H1 (cell line): Measurements from ENCODE around the gene KCNAB3. TPM values are rescaled to one million over a fixed set of nuclear protein-coding genes. Genes with fewer than 3 reads are reported as not detected.
A peak's percentile ranks its signal among the peaks of the same experiment; 100 is the strongest.

Experiments used
- CTCF ChIA-PET: fragments of 300-600 bp; sonication (Branson Sonifier 250); formaldehyde crosslinking; loops from one replicate; lab custom pipeline; 2021; ENCODE audit not compliant: partially characterized antibody; lab: Charles Lee
- POLR2A ChIA-PET: fragments of 300-600 bp; sonication (Branson Sonifier 250); formaldehyde crosslinking; loops from one replicate; lab custom pipeline; 2021; ENCODE audit warnings: inconsistent platforms; ENCODE audit not compliant: partially characterized antibody; lab: Charles Lee
- DNase-seq, 2 experiments: peaks; one replicate each; pipeline versions ENCODE4 v3.0.0 to v3.0.0-alpha.2; 2010 to 2022; ENCODE audit warnings: low spot score in 2 of 2, low read depth in 1 of 2, mixed read lengths in 1 of 2
- FAIRE-seq: peaks from 2 replicates; lab custom pipeline; 2011; peaks lifted over from hg19 to GRCh38; lab: Jason Lieb, UNC
- H2AFZ ChIP-seq: 2 replicates; pipeline ENCODE4 v1.8.1; 2012; ENCODE audit warnings: low read length, inconsistent platforms
- H2AK5ac ChIP-seq: 2 replicates; pipeline ENCODE4 v1.6.1; 2013; ENCODE audit warnings: low read depth, low read length
- H2BK120ac ChIP-seq: replicated peaks from 2 replicates; pipeline ENCODE3; 2013; ENCODE audit warnings: low read depth, low read length, inconsistent platforms
- H2BK12ac ChIP-seq: 2 replicates; pipeline ENCODE4 v1.6.1; 2013; ENCODE audit warnings: low read depth, low read length
- H2BK15ac ChIP-seq: 2 replicates; pipeline ENCODE4 v1.6.1; 2013; ENCODE audit warnings: low read length
- H2BK20ac ChIP-seq: 2 replicates; pipeline ENCODE4 v1.6.1; 2013; ENCODE audit warnings: low read length
- H2BK5ac ChIP-seq: 2 replicates; pipeline ENCODE4 v1.6.1; 2013; ENCODE audit warnings: low read depth, low read length
- H3K14ac ChIP-seq: 2 replicates; pipeline ENCODE4 v1.6.1; 2013; ENCODE audit warnings: inconsistent platforms; ENCODE audit not compliant: insufficient read length
- H3K18ac ChIP-seq: 2 replicates; pipeline ENCODE4 v1.6.1; 2013; ENCODE audit warnings: low read length; ENCODE audit errors: extremely low read depth
- H3K23ac ChIP-seq: 2 replicates; pipeline ENCODE4 v1.6.1; 2013; ENCODE audit warnings: inconsistent platforms; ENCODE audit not compliant: insufficient read length
- H3K23me2 ChIP-seq: 2 replicates; pipeline ENCODE4 v1.6.1; 2013; ENCODE audit warnings: low read depth, low read length
- H3K27ac ChIP-seq: 2 replicates; pipeline ENCODE4 v1.6.1; 2011; ENCODE audit warnings: low read depth, low read length, inconsistent platforms
- H3K27me3 ChIP-seq, 4 experiments: replicated peaks in 1 of 4; 1 replicate in 1 of 4; 2 replicates in 3 of 4; pipeline versions ENCODE4 v1.6.1 to v1.8.1; 2011 to 2013; ENCODE audit warnings: low read length in 3 of 4, mild to moderate bottlenecking in 3 of 4, inconsistent platforms in 2 of 4, mixed read lengths in 2 of 4, moderate library complexity in 1 of 4; ENCODE audit not compliant: control insufficient read depth in 3 of 4, insufficient read depth in 3 of 4; ENCODE audit errors: extremely low read depth in 1 of 4
- H3K36me3 ChIP-seq, 4 experiments: 2 replicates each; pipeline versions ENCODE4 v1.6.1 to v1.8.1; 2011 to 2013; ENCODE audit warnings: mild to moderate bottlenecking in 4 of 4, low read length in 3 of 4, moderate library complexity in 2 of 4, control low read depth in 1 of 4, inconsistent platforms in 1 of 4; ENCODE audit not compliant: insufficient read depth in 4 of 4, control insufficient read depth in 2 of 4
- H3K4ac ChIP-seq: replicated peaks from 2 replicates; pipeline ENCODE3; 2013; ENCODE audit warnings: low read length, low read depth, mixed read lengths, inconsistent platforms; ENCODE audit not compliant: insufficient read length
- H3K4me1 ChIP-seq, 4 experiments: replicated peaks in 1 of 4; 1 replicate in 1 of 4; 2 replicates in 3 of 4; pipeline versions ENCODE4 v1.6.1 to v1.8.1; 2011 to 2013; ENCODE audit warnings: low read length in 3 of 4, inconsistent platforms in 2 of 4, mixed read lengths in 1 of 4; ENCODE audit not compliant: insufficient read depth in 4 of 4, control insufficient read depth in 3 of 4
- H3K4me2 ChIP-seq, 2 experiments: 2 replicates each; pipeline versions ENCODE4 v1.6.1 to v1.8.1; 2011 to 2013; ENCODE audit warnings: low read depth in 2 of 2, low read length in 2 of 2, control low read depth in 1 of 2, inconsistent platforms in 1 of 2, mild to moderate bottlenecking in 1 of 2; ENCODE audit not compliant: insufficient read depth in 1 of 2
- H3K4me3 ChIP-seq, 4 experiments: fragments of 200-600, 300-600 bp in 1 of 4; sonication (generic), shearing (Covaris generic), sonication (Bioruptor Twin) in 1 of 4; 2 replicates each; pipeline versions ENCODE4 v1.5.1 to v1.8.1; 2011 to 2016; ENCODE audit warnings: low read length in 4 of 4, low read depth in 3 of 4, control low read depth in 2 of 4, inconsistent platforms in 2 of 4, mild to moderate bottlenecking in 2 of 4, mixed read lengths in 1 of 4, moderate library complexity in 1 of 4; ENCODE audit not compliant: insufficient read depth in 2 of 4; ENCODE audit errors: extremely low read depth in 1 of 4
- H3K56ac ChIP-seq: replicated peaks from 2 replicates; pipeline ENCODE3; 2013; ENCODE audit warnings: low read depth, mild to moderate bottlenecking, mixed read lengths, low read length, inconsistent platforms; ENCODE audit not compliant: insufficient read length
- H3K79me1 ChIP-seq: 2 replicates; pipeline ENCODE4 v1.6.1; 2013; ENCODE audit warnings: low read depth, low read length, control low read depth
- H3K79me2 ChIP-seq, 2 experiments: 2 replicates each; pipeline versions ENCODE4 v1.6.1 to v1.8.1; 2012 to 2013; ENCODE audit warnings: low read length in 2 of 2, mild to moderate bottlenecking in 2 of 2, inconsistent platforms in 1 of 2; ENCODE audit not compliant: insufficient read depth in 2 of 2, control insufficient read depth in 1 of 2
- H3K9ac ChIP-seq, 4 experiments: replicated peaks in 1 of 4; 1 replicate in 1 of 4; 2 replicates in 3 of 4; pipeline versions ENCODE4 v1.6.1 to v1.8.1; 2011 to 2013; ENCODE audit warnings: low read depth in 3 of 4, low read length in 3 of 4, control low read depth in 2 of 4, mild to moderate bottlenecking in 2 of 4, moderate library complexity in 2 of 4, inconsistent platforms in 1 of 4; ENCODE audit errors: extremely low read depth in 1 of 4
- H3K9me3 ChIP-seq, 2 experiments: 2 replicates each; pipeline versions ENCODE4 v1.6.1 to v1.8.1; 2012 to 2013; ENCODE audit warnings: mild to moderate bottlenecking in 2 of 2, moderate library complexity in 2 of 2, control low read depth in 1 of 2, inconsistent platforms in 1 of 2, low read depth in 1 of 2, low read length in 1 of 2, mixed read lengths in 1 of 2; ENCODE audit not compliant: insufficient read depth in 2 of 2
- H4K20me1 ChIP-seq, 2 experiments: replicated peaks in 1 of 2; 2 replicates each; pipeline versions ENCODE3 to v1.8.1; 2011 to 2013; ENCODE audit warnings: inconsistent platforms in 2 of 2, low read length in 2 of 2, mild to moderate bottlenecking in 1 of 2; ENCODE audit not compliant: insufficient read depth in 2 of 2, control insufficient read depth in 1 of 2
- H4K5ac ChIP-seq: 2 replicates; pipeline ENCODE4 v1.6.1; 2013; ENCODE audit warnings: low read length, low read depth, mixed read lengths, inconsistent platforms; ENCODE audit not compliant: insufficient read length
- H4K8ac ChIP-seq: 2 replicates; pipeline ENCODE4 v1.8.0; 2013; ENCODE audit warnings: mild to moderate bottlenecking, moderate library complexity, low read length, inconsistent platforms; ENCODE audit not compliant: insufficient read depth; ENCODE audit errors: extremely low read depth
- H4K91ac ChIP-seq: replicated peaks from 2 replicates; pipeline ENCODE3; 2013; ENCODE audit warnings: low read length, mixed read lengths, inconsistent platforms; ENCODE audit not compliant: insufficient read length
- BCL11A ChIP-seq, 2 experiments: IDR thresholded peaks; one replicate each; pipeline ENCODE4 v1.6.1; 2011; ENCODE audit warnings: low read depth in 2 of 2, low read length in 2 of 2, mild to moderate bottlenecking in 2 of 2
- CHD1 ChIP-seq: IDR thresholded peaks from 2 replicates; pipeline ENCODE4 v1.6.1; 2012; ENCODE audit warnings: low read depth, low read length, improper control_type of control experiment
- CTCF ChIP-seq, 3 experiments: IDR thresholded peaks; 1 replicate in 2 of 3; 2 replicates in 1 of 3; pipeline versions ENCODE4 v1.5.1 to v1.6.1; 2011; ENCODE audit warnings: low read length in 3 of 3, mild to moderate bottlenecking in 3 of 3, inconsistent platforms in 2 of 3, low read depth in 1 of 3, moderate library complexity in 1 of 3; ENCODE audit not compliant: insufficient read depth in 1 of 3; ENCODE audit errors: control extremely low read depth in 1 of 3
- EGR1 ChIP-seq: IDR thresholded peaks from 2 replicates; pipeline ENCODE4 v1.6.1; 2011; ENCODE audit warnings: low read depth, low read length, borderline replicate concordance
- HDAC6 ChIP-seq: IDR thresholded peaks from one replicate; pipeline ENCODE4 v1.7.1; 2012; ENCODE audit warnings: low read depth, mild to moderate bottlenecking, inconsistent platforms, low read length, moderate library complexity
- KDM4A ChIP-seq: IDR thresholded peaks from one replicate; pipeline ENCODE4 v1.7.1; 2012; ENCODE audit warnings: low read depth, mild to moderate bottlenecking, moderate library complexity, low read length, inconsistent platforms; ENCODE audit not compliant: severe bottlenecking
- NANOG ChIP-seq: IDR thresholded peaks from 2 replicates; pipeline ENCODE4 v1.6.1; 2011; ENCODE audit warnings: low read length, low read depth, mild to moderate bottlenecking, inconsistent platforms; ENCODE audit not compliant: insufficient read depth, poor library complexity, severe bottlenecking
- TAF1 ChIP-seq: IDR thresholded peaks from 2 replicates; pipeline ENCODE4 v1.6.1; 2011; ENCODE audit warnings: mild to moderate bottlenecking, low read depth, low read length
- TAF7 ChIP-seq: optimal IDR thresholded peaks from 2 replicates; pipeline ENCODE3; 2011; ENCODE audit warnings: low read depth, mild to moderate bottlenecking, inconsistent platforms, low read length, moderate library complexity, borderline replicate concordance
- TCF12 ChIP-seq: IDR thresholded peaks from 2 replicates; pipeline ENCODE4 v1.6.1; 2011; ENCODE audit warnings: low read depth, mild to moderate bottlenecking, low read length
- ZNF274 ChIP-seq: IDR thresholded peaks from 2 replicates; pipeline ENCODE4 v1.7.0; 2012; ENCODE audit warnings: low read length, borderline replicate concordance; ENCODE audit errors: extremely low read depth
- WGBS, 2 experiments: shearing (Covaris generic) in 1 of 2; methylation state at CpG; one replicate each; pipeline versions ENCODE4 v1.1.6 to v1.1.7; 2013 to 2015; ENCODE audit warnings: low lambda C conversion rate in 2 of 2, mixed read lengths in 2 of 2, inconsistent platforms in 1 of 2, low coverage in 1 of 2, missing lambda C conversion rate in 1 of 2; ENCODE audit not compliant: insufficient replicate concordance in 2 of 2, insufficient coverage in 1 of 2, insufficient read length in 1 of 2; ENCODE audit errors: extremely low coverage in 1 of 2, missing lambda C conversion rate in 1 of 2; 5-methylcytosine and 5-hydroxymethylcytosine counted together
- polyA plus RNA-seq, 7 experiments: library from polyadenylated mRNA; depleted of rRNA in 3 of 7; stranded (reverse) in 5 of 7; unstranded in 2 of 7; fragments of >200 nt in 5 of 7; fragments of 200-250 nt in 2 of 7; gene quantifications; 1 replicate in 5 of 7; 2 replicates in 1 of 7; 4 replicates in 1 of 7; pipeline versions ENCODE4 v1.2.1 to v1.2.3, GENCODE V29; 2011 to 2013; ENCODE audit warnings: missing spikeins in 2 of 7, mixed read lengths in 2 of 7
- total RNA-seq: library from RNA; stranded (reverse); fragmentation: NEBNext Ultra II Directional; extraction: Animal tissue kit (Norgen Biotek cat#: 25700); gene quantifications from 2 replicates; pipeline ENCODE4 v1.2.1, GENCODE V29; 2021

KCNAB3 gene
- total and polyA plus RNA-seq, 2 of the 8 experiments (the other 6 are each of a cell fraction or from before 2014, with no cell fraction given), result 1.7 to 2.4 TPM

DNA sequence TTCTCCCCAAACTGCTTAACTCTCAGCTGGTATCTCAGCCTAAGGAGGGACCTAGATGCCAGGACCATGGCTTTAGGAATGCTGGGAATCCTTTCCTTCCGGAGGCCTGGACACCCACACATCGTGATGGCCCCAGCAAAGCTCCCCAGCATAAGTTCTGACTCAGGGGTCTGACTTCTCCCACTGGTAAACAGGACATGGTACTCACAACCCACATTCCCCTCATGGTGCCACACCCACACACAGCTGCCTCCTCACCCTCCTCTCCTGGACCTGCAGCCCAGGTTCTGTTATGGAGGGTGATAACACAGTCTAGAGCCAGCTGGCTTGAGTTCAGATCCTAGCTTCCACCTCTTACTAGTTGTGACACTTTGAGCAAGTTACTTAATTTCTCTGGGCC is 12.8 kb downstream of the KCNAB3 start:
- Histone ChIP-seq H3K27ac (no peak overlapping the region), H2AFZ (no peak overlapping the region), H3K79me1 (no peaks in the 10 kb centered on the region), H3K18ac (no peak overlapping the region), H3K4me3 (peak overlapping the region in 1 of 4 experiments; percentile 53; a peak in 2 of 8 replicates), H3K23ac (no peak overlapping the region), H2BK120ac (no peak overlapping the region), H3K56ac (no peak overlapping the region), H2AK5ac (no peak overlapping the region), H3K23me2 (peaks cover 7% of the 10 kb centered on the region), H3K14ac (no peak overlapping the region), H4K20me1 (peaks cover 0 to 2% of the 10 kb centered on the region in 2 experiments), H3K4me1 (peaks cover 0 to 6% (median 6%) of the 10 kb centered on the region in 4 experiments; a peak in 5 of 7 replicates), H2BK12ac (0 out of 2 replicates have a peak overlapping the region, but pooled peaks have one; percentile 43), H3K9me3 (no peaks in the 10 kb centered on the region), H3K27me3 (peaks cover 10 to 34% (median 31%) of the 10 kb centered on the region in 4 experiments), H4K8ac (no peak overlapping the region), H3K4ac (no peak overlapping the region), H3K79me2 (no peaks in the 10 kb centered on the region), H2BK5ac (no peak overlapping the region), H3K9ac (no peak overlapping the region), H2BK20ac (no peak overlapping the region), H3K4me2 (peak overlapping the region in 1 of 2 experiments; percentile 85; a peak in 2 of 4 replicates), H4K91ac (no peak overlapping the region), H2BK15ac (0 out of 2 replicates have a peak overlapping the region, but pooled peaks have one; percentile 65), H4K5ac (no peak overlapping the region), H3K36me3 (no peaks in the 10 kb centered on the region)
- ChIA-PET POLR2A (interaction anchor here (1.6 kb wide), 1 partner anchor 10 kb away, joined by 4 read pairs; no protein-coding TSS in a partner anchor), CTCF (interaction anchor here (0.9 to 6.9 kb wide), 10 partner anchors 9 to 176 kb away, joined by 3 to 64 read pairs (median 4); partner anchors contain the start of genes CNTROB, KCNAB3 and KDM6B)
- WGBS, 2 experiments, result 75% methylated on average over 2 of the region's 2 CpGs; no CpG with 5 or more reads in 1 of the 2 experiments
- FAIRE-seq (no peak), DNase-seq (no peak)
- TF ChIP-seq CHD1 (no peak), EGR1 (no peak), TAF1 (no peak), CTCF (IDR thresholded peaks at IDR 0.05; ENCODE audit: control extremely low read depth in 1 of 3, insufficient read depth in 1 of 3, low read depth in 1 of 3, low read length in 3 of 3) (no peak), HDAC6 (no peak), KDM4A (no peak), ZNF274 (no peak), TAF7 (no peak), BCL11A (IDR thresholded peaks at IDR 0.05; ENCODE audit: low read depth in 2 of 2, low read length in 2 of 2) (no peak), NANOG (no peak), TCF12 (no peak)
